Measurements from ENCODE around the gene ZNF628.

DNA sequence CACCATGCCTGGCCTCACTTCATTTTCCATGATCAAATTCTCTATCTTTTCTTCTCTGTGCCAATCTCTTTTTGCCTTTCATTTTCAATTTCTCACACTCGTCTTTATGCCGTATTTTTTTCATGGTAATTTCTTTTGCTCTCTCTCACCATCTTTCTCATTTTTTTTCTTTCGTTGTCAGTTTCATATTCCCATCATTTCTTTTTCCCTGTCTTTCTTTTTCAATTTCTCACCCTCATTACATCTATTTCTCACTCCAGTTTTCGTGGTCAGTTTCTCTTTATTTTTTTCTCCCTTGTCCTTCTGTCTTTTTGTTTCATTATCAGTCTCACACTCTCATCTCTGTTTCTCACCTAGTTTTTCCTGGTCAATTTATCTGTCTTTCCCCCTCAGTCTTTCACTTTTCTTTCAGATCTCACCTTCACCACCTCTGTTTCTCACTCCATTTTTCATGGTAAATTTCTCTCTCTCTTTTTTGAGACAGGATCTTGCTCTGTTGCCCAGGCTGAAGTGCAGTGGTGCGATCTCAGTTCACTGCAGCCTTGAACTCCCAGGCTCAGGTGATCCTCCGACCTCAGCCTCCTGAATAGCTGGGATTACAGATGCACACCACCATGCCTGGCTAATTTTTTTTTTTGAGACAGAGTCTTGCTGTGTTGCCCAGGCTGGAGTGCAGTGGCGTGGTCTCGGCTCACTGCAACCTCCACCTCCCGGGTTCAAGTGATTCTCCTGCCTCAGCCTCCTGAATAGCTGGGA, 26.0 kb downstream of the ZNF628 start:
- TF ChIP-seq, protein P1, sequence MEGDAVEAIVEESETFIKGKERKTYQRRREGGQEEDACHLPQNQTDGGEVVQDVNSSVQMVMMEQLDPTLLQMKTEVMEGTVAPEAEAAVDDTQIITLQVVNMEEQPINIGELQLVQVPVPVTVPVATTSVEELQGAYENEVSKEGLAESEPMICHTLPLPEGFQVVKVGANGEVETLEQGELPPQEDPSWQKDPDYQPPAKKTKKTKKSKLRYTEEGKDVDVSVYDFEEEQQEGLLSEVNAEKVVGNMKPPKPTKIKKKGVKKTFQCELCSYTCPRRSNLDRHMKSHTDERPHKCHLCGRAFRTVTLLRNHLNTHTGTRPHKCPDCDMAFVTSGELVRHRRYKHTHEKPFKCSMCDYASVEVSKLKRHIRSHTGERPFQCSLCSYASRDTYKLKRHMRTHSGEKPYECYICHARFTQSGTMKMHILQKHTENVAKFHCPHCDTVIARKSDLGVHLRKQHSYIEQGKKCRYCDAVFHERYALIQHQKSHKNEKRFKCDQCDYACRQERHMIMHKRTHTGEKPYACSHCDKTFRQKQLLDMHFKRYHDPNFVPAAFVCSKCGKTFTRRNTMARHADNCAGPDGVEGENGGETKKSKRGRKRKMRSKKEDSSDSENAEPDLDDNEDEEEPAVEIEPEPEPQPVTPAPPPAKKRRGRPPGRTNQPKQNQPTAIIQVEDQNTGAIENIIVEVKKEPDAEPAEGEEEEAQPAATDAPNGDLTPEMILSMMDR (IDR thresholded peaks at IDR 0.05; ENCODE audit: borderline replicate concordance, extremely low read depth, low read length, poor library complexity, severe bottlenecking): no peak
- TF ChIP-seq EZH2 (IDR thresholded peaks at IDR 0.05; ENCODE audit: borderline replicate concordance, low read depth, low read length, severe bottlenecking): no peak

All from DND-41 (cell line).